Prostate gland (tissue), 2 donors: ENCODE data around the gene DIS3L2.

Source experiments
- POLR2A ChIP-seq: fragments of 450-650 bp; IDR thresholded peaks from one replicate; pipeline ENCODE4 v1.6.1; 2016; ENCODE audit warnings: antibody characterized with exemption, mild to moderate bottlenecking
- POLR2AphosphoS5 ChIP-seq: sonication (generic); formaldehyde crosslinking; IDR thresholded peaks from one replicate; pipeline ENCODE4 v1.6.1; 2017; ENCODE audit warnings: antibody characterized with exemption
- TF ChIP-seq, protein P1 (sequence below), 4 experiments: fragments of 200-600 bp in 2 of 4; fragments of 450-650 bp in 2 of 4; sonication (generic) in 2 of 4; IDR thresholded peaks; 1 replicate in 3 of 4; 2 replicates in 1 of 4; pipeline ENCODE4 v1.5.1; 2016 to 2019; ENCODE audit warnings: antibody characterized with exemption in 4 of 4, mild to moderate bottlenecking in 2 of 4, moderate library complexity in 2 of 4

DNA sequence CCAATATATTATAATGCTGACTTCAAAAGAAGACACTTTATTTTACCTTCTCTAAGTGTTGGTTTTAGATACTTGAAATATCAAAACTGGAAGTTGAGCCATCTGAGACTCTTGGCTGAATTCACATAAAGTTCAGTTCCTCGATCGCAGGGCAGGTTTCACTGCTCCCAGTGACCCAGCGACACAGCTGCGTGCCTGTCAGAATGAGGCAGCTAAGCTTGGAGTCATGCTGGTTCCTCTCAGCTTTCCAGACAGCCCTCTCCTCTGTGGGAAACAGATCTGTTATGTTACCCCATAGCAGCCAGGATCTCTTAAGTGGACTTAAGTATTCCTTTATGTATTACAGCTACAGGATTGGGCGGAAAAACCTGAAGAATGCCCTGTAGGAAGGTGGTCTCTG is 274.2 kb downstream of the DIS3L2 start:
- TF ChIP-seq, protein P1, sequence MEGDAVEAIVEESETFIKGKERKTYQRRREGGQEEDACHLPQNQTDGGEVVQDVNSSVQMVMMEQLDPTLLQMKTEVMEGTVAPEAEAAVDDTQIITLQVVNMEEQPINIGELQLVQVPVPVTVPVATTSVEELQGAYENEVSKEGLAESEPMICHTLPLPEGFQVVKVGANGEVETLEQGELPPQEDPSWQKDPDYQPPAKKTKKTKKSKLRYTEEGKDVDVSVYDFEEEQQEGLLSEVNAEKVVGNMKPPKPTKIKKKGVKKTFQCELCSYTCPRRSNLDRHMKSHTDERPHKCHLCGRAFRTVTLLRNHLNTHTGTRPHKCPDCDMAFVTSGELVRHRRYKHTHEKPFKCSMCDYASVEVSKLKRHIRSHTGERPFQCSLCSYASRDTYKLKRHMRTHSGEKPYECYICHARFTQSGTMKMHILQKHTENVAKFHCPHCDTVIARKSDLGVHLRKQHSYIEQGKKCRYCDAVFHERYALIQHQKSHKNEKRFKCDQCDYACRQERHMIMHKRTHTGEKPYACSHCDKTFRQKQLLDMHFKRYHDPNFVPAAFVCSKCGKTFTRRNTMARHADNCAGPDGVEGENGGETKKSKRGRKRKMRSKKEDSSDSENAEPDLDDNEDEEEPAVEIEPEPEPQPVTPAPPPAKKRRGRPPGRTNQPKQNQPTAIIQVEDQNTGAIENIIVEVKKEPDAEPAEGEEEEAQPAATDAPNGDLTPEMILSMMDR (IDR thresholded peaks at IDR 0.05) = no peak
- TF ChIP-seq POLR2A (no peak), POLR2AphosphoS5 (no peak)
